Measurements from ENCODE around the gene TOR4A. TPM values are rescaled to one million over a fixed set of nuclear protein-coding genes. Genes with fewer than 3 reads are reported as not detected.

The TOR4A gene
- total RNA-seq, 1 donor from 2014 or later: 61.6 TPM

DNA sequence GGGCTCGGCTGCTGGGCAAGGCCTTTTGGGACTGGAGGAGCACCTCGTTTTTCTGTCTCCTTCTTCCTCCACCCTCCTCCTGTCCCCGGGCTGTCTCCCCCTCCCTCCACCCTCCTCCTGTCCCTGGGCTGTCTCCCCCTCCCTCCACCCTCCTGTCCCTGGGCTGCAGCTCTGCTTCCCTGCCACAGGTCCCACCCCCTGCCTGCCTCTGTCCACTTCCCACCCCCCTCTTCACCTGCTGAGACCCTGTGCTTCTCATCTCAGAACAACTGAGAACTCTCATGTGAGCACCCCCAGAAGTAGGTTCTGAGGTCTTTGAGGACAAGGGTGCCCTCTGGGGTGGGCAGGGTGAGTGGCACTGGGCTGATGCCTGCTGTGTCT is 5.8 kb upstream of the TOR4A start:
- DNase-seq (ENCODE audit: low spot score): no peak

DNA sequence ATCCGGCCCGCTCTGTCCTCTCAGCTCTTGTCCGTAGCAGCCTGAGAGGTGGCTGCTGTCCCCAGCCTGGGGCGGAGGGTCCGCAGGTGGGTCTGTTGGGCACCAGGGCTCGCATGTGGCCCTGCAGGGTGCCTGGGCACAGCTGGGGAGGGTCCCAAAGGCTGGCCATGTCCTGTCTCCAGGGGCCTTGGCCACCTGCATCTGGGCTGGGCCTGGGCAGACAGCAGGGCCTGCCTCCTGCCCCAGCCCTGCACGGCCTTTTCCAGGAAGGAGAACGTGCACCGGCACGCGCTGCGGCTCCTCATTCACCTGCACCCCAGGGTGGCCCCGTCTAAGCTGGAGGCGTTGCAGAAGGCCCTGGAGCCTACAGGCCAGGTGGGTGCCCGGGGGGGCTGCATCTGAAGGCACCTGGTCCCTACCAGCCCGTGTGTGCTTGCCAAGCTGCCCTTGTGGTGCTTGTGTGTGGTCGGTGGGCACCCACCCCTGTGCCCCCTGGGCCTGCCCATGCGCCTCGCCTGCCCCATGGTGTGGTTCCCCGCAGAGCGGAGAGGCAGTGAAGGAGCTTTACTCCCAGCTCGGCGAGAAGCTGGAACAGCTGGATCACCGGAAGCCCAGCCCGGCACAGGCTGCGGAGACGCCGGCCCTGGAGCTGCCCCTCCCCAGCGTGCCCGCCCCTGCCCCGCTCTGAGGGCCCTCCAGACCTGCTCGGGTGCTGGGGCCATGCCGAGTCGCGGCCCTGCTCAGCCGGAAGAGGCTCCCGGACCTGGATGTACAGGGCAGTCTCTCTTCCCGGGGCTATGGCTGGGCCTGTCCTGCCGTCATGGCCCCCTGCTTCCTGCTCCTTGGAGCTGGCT is 5.1 kb upstream of the TOR4A start:
- DNase-seq (ENCODE audit: low spot score): no peak

DNA sequence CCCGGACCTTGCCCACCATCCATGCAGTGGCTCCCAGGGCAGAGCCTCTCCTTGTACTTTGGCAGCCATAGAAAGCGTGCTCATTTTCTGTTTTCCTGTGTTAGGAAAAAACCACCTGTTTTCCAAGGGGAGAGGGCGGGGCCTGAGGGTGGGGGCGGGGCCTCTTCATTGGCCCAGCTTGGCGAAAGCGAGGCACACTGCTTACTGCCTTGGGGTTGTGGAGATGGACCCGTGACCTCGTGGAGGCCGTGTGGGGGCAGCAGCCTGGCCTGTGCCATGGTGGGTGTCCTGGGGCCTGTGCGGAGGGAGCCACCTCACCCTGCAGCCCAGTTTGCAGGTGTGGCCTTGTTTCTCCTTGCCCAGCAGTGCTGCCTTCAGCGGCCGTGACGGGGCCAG is 4.4 kb upstream of the TOR4A start:
- DNase-seq (ENCODE audit: low spot score): no peak

DNA sequence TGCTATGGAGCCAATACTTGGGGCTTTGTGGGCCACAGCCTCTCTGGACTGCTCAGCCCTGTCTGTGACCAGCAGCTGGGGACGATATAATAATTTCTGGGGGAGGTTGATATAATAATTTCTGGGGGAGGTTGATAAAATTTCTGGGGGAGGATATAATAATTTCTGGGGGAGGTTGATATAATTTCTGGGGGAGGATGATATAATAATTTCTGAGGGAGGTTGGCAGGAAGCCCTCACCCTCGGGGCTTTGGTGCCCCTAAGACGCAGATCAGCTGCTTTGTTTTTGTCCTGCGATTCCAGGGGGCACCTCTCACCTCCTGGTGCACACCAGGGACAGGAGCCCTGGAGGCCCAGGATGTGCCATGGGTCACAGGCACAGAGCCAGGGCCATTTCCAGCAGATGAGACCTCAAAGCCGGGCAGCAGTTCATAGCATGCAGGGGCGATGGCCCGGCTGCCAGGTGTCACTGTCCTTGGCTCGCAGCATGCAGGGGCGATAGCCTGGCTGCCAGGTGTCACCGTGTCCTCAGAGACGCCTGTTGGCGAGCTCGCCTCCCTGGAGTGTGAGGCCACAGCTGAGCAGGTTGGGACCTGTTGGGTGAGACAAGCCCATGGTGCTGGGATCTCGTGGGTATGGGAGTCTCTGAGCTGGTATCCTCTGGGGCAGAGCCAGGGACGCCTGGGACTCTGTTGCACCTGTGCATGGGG is 3.8 kb upstream of the TOR4A start:
- no peak for DNase-seq (ENCODE audit: low spot score)

DNA sequence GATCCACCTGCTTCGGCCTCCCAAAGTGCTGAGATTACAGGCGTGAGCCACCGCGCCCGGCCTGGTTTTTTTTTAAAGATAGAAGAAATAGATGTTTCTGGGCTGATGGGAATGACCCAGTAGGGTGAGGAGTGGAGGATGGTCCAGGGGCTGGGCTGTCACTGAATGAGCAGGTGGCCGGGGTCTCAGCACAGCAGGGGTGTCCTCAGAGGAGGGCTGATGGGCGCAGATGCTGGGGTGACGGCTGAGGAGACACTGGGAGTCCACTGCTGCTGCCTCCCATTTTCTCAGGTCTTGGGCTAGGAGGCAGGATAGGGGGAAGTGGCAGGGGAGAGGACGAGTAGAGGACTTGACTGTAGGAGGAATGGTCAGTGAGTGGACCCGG is 2.3 kb upstream of the TOR4A start:
- no peak for DNase-seq (ENCODE audit: low spot score)

DNA sequence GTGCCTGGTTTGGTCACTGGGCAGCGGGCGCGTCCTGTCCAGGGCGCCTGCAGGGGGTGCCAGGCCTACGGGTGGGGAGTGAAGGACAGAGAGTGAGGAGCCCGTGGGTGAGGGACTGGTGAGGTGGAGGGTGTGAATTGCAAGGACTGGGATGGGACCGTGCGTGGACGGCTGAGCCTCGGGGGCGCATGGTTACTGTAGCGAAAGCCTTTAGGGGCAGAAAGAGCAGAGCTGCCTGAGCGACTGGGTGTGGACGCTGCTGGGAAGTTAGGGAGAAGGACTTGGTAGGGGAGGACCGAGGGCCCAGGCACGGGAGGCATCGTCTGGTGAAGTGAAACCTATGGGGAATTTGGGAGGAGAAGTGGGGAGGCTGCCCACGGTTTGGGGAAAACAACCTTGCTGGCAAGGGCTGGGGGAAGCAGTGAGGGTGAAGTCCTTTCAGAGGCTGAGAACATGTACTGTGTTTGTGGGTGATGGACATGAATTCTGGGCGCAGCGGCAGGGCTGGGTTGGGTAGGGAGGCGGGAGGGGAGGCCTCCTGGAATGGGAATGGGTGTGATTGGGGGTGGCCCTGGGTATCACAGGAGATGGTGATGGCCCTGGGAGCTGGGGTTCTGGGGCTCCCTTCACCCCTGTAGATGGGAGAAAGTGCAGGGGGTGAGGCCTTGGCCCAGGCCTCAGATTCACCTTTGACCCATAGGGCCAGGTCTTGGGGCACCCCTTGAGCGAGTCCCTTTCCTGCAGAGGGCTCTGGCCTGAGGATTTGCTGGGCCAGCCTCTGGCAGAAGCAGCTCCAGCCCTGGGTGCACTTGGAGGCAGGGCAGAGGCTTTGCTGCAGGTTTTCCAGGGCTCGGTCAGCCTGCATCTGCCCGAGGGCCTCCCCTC is 1.7 kb upstream of the TOR4A start:
- no peak for DNase-seq (ENCODE audit: low spot score)

DNA sequence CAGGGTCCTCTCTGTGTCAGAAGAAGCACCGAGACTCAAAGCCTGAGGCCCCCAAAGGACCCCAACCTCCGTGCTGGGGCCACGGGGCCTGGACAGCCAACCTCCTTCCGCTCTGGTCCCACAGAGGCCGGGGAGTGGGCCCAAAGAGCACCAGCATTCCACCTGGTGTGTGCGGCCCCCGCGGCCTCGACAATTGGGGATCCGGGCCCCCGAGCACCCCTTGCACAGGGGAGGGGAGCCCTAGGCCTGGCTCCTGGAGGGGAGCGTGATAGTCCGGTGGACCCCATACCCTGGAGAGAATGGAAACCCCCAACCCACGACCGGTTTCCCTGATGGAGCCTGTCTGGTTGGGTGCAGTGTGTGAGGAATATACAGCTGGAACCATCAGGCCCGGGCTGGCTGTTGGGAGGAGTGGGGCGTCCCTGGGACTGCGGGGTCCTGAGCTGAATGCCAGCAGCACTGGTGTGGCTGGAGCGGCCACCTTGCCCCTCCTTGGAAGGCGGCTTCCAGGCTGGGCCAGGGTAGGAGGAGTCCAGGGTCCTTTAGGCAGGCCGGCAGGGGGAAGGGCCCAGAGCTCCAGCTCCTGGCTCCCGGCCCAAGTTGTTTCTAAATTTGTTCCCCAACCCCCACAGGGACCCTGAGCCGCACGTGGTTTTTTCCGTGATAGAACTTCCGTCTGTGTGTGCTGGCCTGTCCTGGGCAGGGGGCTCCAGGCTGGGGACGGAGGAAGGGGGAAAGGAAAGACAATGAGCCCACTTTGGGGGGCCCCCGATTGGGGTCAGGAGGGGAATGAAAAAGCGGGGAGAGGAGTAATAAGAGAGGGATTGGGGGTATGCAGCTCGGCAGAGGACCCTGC is 825 bp upstream of the TOR4A start:
- peak; percentile 62 for DNase-seq (ENCODE audit: low spot score)

DNA sequence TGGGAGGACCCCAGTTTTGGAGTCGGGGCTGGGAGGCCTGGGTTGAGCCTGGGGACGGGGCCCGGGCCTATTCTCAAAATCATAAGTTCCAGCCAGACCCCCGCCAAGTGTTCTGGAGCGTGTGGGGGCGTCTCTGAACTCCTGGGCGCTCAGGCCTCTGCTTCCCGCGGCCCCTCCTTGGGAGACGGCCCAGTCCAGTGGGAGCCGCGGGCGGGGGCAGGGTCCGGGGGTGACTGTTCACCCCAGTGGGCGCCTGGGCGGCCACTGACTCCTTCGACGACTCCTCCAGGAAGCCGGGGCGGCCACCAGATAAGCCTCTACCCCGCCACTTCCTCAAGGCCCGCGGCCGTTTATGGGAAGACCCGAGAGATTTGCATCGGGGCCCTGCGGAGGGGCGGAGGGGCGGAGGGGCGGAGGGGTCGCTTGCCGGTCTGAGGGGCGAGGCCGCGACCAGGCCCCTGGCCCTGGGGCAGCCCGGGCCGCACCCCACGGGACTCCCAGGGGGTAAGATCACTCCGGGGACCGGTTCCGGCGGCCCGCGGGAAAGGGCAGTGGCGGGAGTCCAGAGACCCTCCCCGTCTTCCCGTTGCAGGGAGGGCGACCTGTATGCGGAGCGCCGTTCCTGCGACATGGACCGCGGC is 655 bp downstream of the TOR4A start:
- no peak for DNase-seq (ENCODE audit: low spot score)

DNA sequence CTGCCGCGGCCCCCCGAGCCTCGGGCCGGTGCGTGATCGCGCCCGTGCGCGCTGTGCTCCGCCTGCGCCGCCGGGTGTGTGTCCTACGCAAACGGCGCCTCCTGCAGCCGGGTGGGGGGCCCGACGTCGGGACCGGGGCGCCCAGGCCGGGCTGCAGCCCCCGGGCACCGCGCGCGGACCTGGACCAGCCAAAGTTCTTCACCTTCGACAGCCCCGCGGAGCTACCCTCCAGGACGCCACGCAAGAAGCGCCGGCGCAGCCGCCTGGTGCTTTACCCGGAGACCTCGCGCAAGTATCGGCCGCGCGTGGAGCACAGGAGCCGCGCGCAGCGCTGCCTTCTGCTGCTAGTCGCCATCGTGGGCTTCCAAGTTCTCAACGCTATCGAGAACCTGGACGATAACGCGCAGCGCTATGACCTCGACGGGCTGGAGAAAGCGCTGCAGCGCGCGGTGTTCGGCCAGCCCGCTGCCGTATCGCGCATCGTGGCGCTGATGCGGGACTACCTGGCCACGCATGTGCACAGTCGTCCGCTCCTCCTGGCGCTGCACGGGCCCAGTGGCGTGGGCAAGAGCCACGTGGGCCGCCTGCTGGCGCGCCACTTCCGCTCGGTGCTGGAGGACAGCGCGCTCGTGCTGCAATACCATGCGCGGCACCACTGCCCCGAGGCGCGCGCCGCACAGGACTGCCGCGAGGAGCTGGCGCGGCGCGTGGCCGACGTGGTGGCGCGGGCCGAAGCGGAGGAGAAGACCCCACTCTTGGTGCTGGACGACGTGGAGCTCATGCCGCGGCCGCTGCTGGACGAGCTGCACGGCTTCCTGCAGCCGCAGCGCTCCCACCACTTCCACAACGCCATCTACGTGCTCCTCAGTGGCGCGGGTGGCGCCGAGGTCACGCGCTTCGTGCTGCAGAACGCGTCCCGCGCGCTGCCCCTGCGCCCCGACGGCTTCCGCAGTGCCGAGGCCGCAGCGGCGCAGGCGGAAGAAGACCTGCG is 1.5 kb downstream of the TOR4A start:
- no peak for DNase-seq (ENCODE audit: low spot score)

DNA sequence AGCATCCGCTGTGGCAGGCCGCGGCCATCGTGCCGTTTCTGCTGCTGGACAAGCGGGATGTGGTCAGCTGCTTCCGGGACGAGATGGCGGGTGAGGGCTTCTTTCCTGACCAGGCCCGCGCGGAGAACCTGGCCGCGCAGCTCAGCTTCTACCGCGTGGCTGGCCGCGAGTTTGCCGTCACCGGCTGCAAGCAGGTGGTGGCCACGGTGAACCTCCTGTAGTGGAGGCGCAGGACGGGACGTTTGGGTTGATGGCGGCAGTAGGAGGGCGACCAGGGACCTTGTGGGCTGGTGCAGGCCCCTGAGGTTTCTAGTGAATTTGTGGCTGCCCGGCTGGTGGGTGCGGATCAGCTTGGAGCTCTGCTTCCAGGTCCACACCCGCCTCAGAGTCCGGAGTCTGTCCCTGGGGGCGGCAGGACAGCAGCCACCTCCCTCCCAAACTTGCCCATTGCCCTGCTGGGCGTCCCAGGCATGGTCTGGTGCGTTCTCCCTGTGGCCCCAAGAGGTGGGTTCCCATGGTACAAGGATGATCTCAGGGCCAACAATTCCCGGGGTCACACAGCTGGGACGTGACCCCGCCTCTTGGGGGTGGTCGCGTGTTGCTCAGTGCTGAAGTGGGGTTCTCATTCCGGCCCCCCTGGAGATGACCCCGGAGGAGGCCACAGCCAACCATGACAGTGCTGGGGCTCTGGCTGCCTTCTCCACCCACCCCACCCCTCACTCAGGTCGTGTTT is 2.4 kb downstream of the TOR4A start:
- DNase-seq (ENCODE audit: low spot score): no peak

DNA sequence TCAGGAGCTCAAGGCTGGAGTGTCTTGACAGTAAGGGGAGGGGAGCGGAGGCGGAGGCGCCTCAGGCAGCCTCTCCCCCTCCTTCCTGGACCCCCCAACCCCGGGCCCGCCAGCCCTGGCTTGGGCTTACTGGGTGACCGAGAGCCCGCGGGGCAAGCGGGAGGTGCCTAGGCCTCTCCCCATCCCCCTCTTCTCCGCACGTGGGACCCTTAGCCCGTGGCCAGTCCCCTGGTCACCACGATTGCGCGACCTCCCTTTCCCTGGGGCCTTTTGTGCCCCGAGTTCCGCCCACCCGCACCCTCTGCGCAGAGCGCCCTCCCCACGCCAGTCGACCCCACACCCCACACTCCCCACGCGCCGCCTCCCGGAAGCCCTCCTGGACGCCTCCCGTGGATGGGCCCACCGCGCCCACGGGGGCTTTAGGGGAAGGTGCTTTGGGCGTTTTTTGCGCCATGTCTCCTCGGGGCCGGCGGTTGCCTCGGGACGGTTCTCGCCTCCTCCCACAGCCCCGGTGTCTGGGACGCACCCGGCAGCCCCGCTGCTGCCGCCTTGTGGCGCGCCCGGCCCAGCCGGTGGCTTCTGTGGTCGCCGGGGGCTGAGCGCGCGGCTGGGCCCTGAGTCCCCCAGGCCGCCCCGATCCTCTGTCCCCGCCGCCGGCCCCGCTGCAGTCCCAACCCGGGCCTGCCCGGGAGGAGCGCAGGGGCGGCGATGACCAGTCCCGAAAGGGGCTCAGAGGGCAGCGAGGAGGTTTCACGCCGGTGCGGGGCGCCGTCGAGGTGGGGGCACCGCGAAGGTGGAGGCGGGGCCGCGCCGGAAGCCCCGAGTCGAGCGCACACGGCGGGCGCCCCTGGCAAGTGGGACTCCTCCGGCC is 3.2 kb downstream of the TOR4A start:
- DNase-seq (ENCODE audit: low spot score): no peak

DNA sequence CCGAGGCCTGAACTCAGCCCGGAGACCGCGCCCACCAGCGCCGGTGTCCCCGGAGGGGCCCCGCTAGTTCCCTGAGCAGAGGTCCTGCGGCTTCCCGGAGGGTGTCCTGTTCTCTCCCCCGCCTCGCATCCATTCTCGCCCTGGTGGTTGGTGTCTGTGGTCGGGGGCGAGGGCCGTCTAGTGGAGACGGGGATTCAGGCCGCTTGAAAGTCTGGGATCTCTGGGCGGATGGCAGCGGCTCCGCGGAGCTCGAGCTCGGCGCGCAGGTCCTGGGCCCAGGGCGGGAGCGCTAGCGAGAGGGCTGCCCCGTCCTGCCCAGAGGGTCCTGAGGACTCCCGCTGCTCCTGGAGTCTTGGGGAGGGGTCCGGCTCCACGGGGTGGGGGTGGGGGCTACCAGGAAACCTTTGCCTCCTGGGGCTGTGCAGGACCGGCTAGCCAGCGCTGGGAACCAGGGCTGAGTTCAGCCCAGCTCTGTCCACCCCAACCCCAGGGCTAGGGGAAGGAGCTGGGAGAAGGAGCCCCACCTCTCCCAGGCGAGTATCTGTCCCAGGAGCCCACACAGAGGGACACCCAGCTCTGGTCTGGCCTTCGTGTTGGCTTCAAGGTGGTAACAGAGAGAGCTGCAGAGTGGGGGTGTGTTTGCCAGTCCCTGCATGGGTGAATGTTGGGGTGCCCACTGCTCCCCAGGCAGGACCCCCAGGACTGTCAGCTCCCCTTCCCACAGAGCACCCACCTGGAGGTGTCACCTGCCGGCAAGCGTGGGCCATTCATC is 4.0 kb downstream of the TOR4A start:
- no peak for DNase-seq (ENCODE audit: low spot score)

DNA sequence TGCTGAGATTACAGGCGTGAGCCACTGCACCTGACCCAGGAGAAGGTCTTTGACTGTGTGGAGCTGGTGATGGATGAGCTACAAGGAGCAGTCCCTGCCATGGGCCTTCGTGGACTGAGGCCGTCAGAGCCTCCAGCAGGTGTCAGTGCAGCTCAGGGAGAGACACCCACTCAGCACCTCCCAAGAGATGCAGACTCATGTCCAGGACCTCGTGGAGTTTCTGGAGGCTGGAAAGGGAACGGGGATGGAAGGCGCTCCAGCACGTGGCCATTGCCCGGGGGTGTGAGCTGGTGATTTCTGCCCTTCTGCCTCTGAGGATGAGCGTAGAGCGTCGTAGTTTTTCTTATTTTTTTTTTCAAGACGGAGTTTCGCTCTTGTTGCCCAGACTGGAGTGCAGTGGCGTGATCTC is 9.5 kb downstream of the TOR4A start:
- peak; percentile 66 for DNase-seq (ENCODE audit: low spot score)

DNA sequence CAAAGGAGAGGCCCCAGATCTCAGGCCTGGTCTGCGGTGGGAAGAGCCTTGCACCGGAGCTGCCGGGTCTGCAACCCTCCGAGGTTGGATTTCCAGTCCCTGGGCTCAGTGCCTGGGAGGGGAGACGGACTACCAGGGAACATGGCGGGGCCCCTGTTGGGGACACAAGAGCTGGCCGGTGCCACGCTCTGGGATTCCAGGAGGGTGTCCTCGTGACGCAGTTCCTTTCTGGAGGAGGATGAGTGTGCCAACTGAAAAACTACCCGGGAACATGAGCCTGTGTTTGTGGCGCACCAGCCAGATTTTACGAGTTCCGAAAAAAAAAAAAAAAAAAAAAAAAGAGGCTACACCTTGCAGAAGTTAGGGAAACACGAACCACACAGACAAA is 15.6 kb downstream of the TOR4A start:
- no peak for DNase-seq (ENCODE audit: low spot score)

DNA sequence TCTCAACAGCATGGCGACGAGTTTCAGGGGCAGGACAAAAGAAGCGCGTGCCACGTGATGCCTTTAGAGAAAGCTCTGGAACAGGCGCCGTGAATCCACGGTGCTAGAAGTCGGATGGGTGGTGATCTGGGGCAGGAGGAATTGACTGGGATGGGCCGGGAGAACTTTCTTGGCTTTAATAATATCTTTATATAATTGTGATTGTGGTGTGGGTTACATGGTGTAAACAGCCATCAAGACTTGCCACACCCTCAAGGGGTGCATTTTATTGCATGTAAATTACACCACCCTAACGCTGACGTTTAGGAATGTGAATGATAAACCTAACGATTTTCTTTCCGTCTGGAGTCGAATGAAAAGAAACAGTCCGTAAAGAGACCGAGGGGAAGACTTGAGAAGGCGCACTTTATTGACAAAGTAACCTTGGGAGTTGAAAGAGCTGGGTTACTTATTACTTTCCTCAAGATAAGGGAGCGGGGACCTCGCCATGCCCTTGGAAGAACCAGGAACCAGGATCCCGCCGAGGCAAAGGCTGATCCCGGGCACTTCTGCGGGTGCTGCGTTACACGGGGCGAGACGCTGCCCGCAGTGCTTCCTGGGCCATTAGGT is 16.1 kb downstream of the TOR4A start:
- peak; percentile 93 for DNase-seq (ENCODE audit: low spot score)

DNA sequence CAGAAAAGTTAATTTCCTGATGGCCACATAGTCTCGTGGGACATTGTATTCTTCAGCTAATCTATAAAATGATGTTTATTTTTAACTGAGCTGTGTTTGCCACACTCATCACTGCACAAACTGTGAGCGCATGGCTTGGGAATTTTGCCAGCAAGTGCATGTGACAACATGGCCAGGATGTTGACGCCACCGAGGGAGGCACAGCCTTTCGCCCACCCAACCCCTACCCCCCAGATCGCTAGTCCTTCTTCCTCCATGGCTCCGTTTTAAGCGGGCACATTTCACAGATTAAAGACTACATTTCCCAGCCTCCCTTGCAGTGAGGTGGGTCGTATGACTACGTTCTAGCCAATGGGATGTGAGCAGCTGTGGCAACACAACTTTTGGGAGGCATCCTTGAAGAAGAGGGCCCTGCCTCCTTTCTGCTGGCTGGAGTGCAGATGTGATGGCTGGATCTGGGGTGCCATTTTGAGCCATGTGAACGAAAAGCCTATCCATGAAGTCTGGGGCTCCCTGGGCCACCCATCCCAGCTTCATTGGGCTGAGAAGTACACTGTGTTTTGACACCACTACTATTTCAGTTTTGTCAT is 16.7 kb downstream of the TOR4A start:
- peak; percentile 94 for DNase-seq (ENCODE audit: low spot score)

Data from mucosa of gallbladder (tissue), 1 donor.